T-helper 1 cell treated with Interleukin-12 subunit alpha and Interleukin-12 subunit beta and Interleukin-4 antibody, amounts not matched to agents 30 ng/mL and 1 ng/mL, for 36 hours (primary cell): ENCODE measurements around the gene BABAM2. TPM values are rescaled to one million over a fixed set of nuclear protein-coding genes. Genes with fewer than 3 reads are reported as not detected.
"Not testable (repeated sequence)": the region's sequence is repeated elsewhere in the genome, so short reads cannot be mapped to it uniquely, and the experiment has no call there.

ENCODE experiments used
- intact Hi-C: fragments of 100-400 bp; cut with micrococcal nuclease; formaldehyde crosslinking; loops from one replicate; pipeline ENCODE4 v1.15.1; 2024
- total RNA-seq: library from RNA; stranded (reverse); gene quantifications from 2 replicates; pipeline ENCODE4 v1.2.3, GENCODE V29; 2022

The BABAM2 gene
- total RNA-seq, 1 donor from 2014 or later = 40.8 TPM

- intact Hi-C loops = no loop called here
Measured at GRCh38 chr2:28225473-28226080, 335.0 kb downstream of the BABAM2 start.

- intact Hi-C loops = no loop called here
Measured at GRCh38 chr2:28226558-28226957, 336.0 kb downstream of the BABAM2 start.

GRCh38 chr2:28227498-28227897 lies 337.0 kb downstream of the BABAM2 start:
- intact Hi-C loops = no loop called here

- intact Hi-C loops = no loop called here
Measured at GRCh38 chr2:28228434-28228995, 338.0 kb downstream of the BABAM2 start.

- intact Hi-C loops = no loop called here
Measured at GRCh38 chr2:28231110-28231631, 340.6 kb downstream of the BABAM2 start.

DNA sequence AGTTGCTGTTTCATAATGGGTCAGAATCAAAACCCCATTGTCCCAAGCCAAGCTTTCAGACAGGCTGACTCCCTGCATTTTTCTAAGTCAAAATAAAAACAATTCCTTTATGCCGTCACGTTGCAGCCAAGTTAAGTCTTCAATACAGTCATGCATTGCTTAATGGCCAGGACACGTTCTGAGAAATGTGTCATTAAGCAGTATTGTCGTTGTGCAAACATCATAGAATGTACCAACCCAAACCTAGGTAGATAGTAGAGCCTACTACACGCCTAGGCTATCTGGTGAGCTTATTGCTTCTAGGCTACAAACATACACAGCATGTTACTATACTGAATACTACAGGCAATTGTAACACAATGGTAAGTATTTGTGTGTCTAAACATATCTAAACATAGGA lies 341.8 kb downstream of the BABAM2 start:
- intact Hi-C loops = no loop called here

DNA sequence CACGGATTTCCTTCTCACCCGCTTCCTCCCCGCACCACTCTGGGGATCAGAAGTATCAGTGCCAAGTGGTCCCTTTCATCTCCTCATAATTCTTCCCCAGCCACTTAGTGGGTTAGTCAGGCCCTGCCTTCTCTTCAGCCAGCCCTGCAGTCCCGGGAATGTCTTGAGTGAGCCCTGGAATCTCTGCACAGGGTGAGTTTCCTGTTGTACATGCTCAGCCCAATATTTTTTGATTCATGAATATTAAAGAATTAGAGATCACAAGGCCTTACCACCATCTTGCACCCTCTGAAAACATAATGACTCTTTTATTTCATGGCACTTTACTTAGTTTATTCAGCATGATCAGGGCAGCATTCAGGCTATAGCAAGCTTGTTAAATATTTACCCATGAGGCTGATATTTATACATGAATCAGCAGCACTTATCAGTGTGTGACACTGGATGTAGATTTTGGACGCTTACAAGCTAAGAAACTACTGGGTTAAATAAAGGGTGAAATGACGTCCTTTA lies 342.7 kb downstream of the BABAM2 start:
- intact Hi-C loops = no loop called here

DNA sequence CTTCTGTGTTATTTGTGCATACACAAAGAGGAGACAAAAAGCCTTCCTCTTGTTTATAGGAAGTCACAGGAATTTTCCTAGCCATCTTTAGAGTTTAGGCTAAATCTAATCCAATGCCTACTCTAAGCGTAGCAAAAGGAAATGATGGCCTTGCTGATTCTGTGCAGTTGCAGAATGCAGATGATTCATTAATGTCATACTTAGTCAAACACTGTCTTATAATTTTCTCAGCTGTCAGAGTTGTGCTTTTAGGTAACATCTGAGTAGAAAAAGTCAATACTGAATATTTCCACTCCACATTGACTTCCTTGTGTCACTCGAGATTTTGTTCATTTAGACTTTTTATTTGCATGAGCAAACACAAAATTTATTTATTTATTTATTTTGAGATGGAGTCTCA lies 344.3 kb downstream of the BABAM2 start:
- intact Hi-C loops = no loop called here

- intact Hi-C loops = no loop called here
Measured at GRCh38 chr2:28239207-28239606, 348.7 kb downstream of the BABAM2 start.

DNA sequence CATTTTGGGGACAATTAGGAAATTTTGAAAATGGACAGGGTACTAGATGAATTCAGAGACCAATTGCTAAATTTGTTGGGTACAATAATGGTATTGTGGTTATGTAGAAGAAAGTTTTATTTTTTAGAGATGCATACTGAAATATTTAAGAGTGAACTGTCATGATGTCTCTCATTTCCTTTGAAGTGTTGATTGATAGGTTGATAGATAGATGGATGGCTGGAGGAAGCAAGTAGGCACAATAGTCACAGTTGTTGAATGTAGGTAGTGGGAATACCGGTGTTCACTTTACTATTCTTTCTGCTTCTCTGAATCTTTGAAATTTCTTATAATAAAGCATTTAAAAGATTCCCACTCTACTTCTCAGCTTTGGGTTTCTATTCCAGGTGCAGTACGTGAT lies 350.4 kb downstream of the BABAM2 start:
- intact Hi-C loops = no loop called here

DNA sequence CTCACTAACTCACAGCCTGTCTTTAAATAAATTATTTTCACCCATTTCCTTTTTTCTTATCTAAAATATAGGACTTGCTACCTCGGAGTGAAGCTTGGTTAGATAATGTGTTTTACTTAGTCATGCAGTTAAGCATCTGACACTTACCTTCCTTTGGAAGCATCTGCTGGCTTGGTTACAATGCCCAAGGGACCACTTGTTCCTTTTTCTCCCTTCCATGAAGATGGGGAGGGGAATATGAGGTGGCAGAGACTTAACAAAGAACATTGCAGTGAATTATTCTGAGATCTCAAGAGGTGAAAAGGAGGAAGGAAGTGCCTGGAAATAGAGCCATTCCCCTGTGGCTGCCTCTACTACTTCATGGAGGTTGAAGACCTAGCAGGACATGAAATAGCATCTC lies 356.8 kb downstream of the BABAM2 start:
- intact Hi-C loops = no loop called here

- intact Hi-C loops = no loop called here
Measured at GRCh38 chr2:28247734-28248133, 357.2 kb downstream of the BABAM2 start.

- intact Hi-C loops = no loop called here
Measured at GRCh38 chr2:28248511-28248910, 358.0 kb downstream of the BABAM2 start.

DNA sequence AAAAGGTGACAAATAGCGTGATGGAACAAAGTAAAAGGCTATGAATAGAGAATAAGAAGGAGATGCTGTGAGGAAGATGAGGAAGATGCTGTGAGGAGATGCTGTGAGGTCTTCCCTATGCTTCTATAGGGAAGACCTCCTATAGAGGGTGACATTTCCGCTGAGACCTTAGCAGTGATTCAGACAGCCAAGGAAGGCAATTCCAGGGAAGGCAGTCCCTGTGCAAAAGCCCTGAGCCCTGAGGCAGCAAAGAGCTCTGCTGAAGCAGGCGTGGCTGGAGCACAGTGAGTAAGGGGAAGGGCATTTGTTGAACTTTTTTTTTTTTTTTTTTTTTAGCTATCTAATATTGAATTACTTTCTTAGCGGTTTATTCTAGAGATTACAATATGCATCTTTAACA lies 359.5 kb downstream of the BABAM2 start:
- intact Hi-C loops = loop anchor here (5.0 kb wide), 2 partner anchors 73 to 478 kb away; partner anchors contain the start of gene MRPL33

- intact Hi-C loops = loop anchor here (1.0 to 5.0 kb wide), 4 partner anchors 74 to 479 kb away; partner anchors contain the start of gene MRPL33
Measured at GRCh38 chr2:28251337-28251736, 360.8 kb downstream of the BABAM2 start.

DNA sequence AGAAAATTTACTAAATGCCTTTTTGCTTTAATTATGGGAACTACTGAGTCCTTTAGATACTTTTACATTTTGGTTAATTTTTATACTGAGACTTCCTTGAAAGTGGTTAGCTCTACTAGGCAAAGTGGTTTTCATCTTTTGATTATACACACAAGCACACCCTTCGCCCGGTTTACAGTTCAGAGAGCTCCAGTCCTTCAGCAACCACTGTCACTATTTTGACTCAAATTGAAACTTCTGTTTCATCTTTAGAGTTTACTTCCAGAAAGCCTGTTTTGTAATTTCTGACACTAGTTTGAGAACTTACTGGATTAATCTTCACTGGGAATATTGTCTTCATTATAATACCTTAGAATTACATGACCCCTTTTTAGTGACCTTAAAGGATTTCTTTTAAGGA lies 361.8 kb downstream of the BABAM2 start:
- intact Hi-C loops = loop anchor here (1.0 to 5.0 kb wide), 6 partner anchors 19 to 480 kb away; partner anchors contain the start of genes BABAM2, MRPL33 and RBKS

- intact Hi-C loops = loop anchor here (2.0 to 5.0 kb wide), 3 partner anchors 76 to 481 kb away; partner anchors contain the start of gene MRPL33
Measured at GRCh38 chr2:28253543-28253942, 363.0 kb downstream of the BABAM2 start.

GRCh38 chr2:28255231-28255630 lies 364.7 kb downstream of the BABAM2 start:
- intact Hi-C loops = not testable (repeated sequence)

DNA sequence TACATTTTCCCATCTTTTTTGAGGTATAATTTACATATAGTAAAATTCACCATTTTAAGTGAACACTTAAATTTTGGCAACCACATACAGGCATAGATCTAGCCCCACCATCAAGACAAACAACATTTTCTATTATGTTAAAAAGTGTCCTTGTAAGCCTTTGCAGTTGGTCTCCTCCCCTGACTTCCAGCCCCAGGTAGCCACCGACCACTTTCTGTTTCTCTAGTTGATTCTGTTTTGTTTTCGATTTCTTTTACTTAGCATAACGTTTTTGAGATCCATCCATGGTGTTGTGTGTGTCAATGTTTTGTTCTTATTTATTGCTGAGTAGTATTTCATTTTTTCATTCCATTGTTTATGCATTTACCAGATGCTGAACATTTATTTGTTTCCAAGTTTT lies 366.7 kb downstream of the BABAM2 start:
- intact Hi-C loops = no loop called here

DNA sequence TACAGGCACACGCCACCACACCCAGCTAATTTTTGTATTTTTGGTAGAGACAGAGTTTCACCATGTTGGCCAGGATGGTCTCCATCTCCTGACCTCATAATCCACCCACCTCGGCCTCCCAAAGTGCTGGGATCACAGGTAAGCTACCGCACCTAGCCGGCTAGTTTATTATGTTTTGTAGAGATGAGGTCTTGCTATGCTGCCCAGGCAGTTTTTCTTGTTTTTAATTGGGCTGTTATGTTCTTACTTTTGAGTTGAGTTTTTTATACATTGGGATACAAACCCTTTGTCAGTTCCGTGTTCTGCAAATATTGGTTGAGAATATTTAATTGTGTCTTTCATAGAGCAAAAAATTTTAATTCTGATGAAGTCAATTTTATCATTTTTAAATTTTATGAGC lies 368.7 kb downstream of the BABAM2 start:
- intact Hi-C loops = not testable (repeated sequence)

DNA sequence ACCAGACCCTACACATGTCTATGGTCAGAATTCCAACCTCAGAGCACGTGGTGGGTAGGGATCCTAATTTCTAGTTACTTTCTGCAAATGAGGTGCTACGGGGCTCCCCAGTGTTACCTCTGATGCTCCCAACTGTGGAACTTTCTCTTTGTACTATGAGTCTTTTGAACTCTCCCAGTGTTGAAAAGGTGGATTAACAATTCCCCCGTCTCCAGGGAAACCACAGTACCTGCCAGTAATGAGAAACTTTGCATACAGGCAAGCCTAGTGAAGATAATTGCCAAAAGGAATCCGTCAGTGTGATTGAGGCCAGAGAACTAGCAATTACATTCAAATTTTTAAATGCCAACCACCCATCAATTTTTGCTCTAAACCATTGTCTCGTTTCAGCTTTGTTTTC lies 373.2 kb downstream of the BABAM2 start:
- intact Hi-C loops = no loop called here

GRCh38 chr2:28267282-28267681 lies 376.8 kb downstream of the BABAM2 start:
- intact Hi-C loops = no loop called here

DNA sequence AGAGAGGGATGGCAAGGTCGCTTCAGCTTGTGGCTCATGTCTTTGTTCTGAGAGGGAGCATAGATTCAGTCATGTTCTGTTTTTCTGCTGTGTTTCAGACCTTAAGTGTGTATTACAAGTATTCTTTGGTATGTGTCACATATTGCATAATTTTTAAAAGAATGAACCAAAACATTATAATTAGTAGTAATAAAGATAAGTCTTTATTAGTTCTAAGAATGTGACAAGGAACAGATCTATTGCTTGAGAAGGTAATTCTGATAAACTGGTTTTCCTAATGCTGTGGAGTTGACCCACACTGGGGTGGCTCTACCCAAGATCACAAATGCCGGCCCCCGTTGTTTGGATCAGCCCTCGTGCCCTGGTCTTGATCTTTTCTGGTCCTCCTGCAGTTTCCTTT lies 377.9 kb downstream of the BABAM2 start:
- intact Hi-C loops = no loop called here
